ENCODE data around the gene NOX3.

- TF ChIP-seq HDGF (IDR thresholded peaks at IDR 0.05) (no peak), FOXM1 (IDR thresholded peaks at IDR 0.05; ENCODE audit: low read depth, low read length) (no peak), POLR2A (IDR thresholded peaks at IDR 0.05; ENCODE audit: low read depth, low read length) (no peak), POLR2AphosphoS2 (IDR thresholded peaks at IDR 0.05; ENCODE audit: low read depth, low read length) (no peak), HDAC6 (IDR thresholded peaks at IDR 0.05; ENCODE audit: unreplicated experiment) (no peak), CTCF (IDR thresholded peaks at IDR 0.05 in 2 of 3, conservative IDR thresholded peaks at IDR 0.05 in 1 of 3; ENCODE audit: control insufficient read depth in 2 of 3, extremely low read depth in 1 of 3, insufficient read depth in 1 of 3, low read depth in 3 of 3, low read length in 3 of 3) (no peak), HDAC2 (IDR thresholded peaks at IDR 0.05) (no peak), SMARCA5 (IDR thresholded peaks at IDR 0.05) (no peak), CREB1 (IDR thresholded peaks at IDR 0.05; ENCODE audit: low read depth) (no peak), BHLHE40 (IDR thresholded peaks at IDR 0.05; ENCODE audit: borderline replicate concordance in 1 of 2, low read depth in 2 of 2, low read length in 1 of 2) (no peak)
These were observed 103.6 kb downstream of the NOX3 start for GRCh38 chr6:155352130-155352420.
